ENCODE data around the gene ARSJ.
"Not testable (repeated sequence)": the region's sequence is repeated elsewhere in the genome, so short reads cannot be mapped to it uniquely, and the experiment has no call there.

Gene ARSJ

DNA sequence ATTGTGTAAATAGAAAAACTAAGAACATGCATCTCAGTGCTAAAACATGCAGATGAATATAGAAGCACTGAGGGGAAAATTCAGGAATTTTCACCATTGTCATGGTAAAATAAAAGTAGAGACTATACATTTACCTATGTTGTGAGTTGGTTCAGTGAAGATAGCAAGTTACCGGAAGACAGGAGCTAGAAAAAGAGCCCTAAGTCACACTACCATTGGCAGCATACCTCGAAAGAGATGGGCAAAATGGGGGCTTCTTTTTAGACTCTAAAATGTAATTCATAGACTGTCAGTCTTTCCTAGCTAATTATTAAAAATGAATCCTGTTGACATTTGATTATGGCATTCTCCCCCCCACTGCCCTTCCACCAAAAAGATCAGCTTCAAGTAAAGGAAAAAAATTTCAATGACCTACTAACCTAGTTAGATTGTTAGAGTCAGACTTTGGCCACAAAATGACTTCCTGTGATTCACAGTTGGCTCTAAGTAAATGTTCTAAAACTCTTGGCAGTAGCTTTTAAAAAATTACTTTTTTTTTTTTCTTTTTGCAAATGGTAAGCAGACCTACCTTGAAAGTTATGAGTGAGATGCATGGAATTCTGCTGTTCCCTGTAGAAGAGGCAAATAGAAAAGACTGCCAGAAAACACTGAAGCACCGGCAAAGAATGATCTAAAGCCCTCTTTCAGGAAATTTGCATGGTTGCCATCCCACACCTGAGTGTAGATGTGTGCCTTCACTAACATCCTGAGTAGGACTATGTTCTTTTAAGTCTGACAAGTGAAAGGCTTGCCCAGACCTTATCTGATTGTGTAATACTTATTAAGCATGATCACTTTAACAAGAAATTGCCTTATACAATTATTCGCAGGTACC, 26.4 kb upstream of the ARSJ start:
- DNase-seq (ENCODE audit: extremely low read depth, low read depth): no peak
- TF ChIP-seq CTCF (IDR thresholded peaks at IDR 0.05; ENCODE audit: low read depth, low read length, missing control alignments): no peak
- no peak overlapping the region for H3K4me3 ChIP-seq (replicated peaks; ENCODE audit: low read depth, low read length)

- H3K4me3 ChIP-seq (replicated peaks; ENCODE audit: low read depth, low read length); DNase-seq (ENCODE audit: extremely low read depth, low read depth): not testable (repeated sequence)
These were observed 25.2 kb upstream of the ARSJ start for GRCh38 chr4:114004483-114005226.

DNA sequence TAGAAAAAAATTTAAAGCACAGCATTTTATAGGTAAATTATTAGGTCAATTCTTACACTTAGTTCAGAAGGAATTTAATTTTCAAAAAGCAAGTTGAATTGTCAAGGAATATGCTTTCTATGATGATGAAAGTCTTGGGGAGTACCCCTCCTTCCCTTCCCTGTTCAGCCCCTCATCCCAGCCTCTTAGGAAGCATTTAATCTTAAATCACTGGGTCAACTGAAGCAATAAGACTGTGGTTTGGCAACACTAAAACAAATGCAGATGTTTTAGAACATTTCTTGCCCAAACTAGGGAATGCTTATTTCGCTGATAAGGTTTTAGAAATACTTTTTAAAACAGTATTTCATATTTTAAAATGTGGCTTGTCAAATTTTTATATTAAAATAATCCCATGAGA, 19.1 kb upstream of the ARSJ start:
- no peak for TF ChIP-seq CTCF (IDR thresholded peaks at IDR 0.05; ENCODE audit: low read depth, low read length, missing control alignments)
- no peak overlapping the region for H3K4me3 ChIP-seq (replicated peaks; ENCODE audit: low read depth, low read length)
- no peak for DNase-seq (ENCODE audit: extremely low read depth, low read depth)

GRCh38 chr4:113998079-113998478, 18.6 kb upstream of the ARSJ start:
- TF ChIP-seq CTCF (IDR thresholded peaks at IDR 0.05; ENCODE audit: low read depth, low read length, missing control alignments): no peak
- H3K4me3 ChIP-seq (replicated peaks; ENCODE audit: low read depth, low read length): no peak overlapping the region

DNA sequence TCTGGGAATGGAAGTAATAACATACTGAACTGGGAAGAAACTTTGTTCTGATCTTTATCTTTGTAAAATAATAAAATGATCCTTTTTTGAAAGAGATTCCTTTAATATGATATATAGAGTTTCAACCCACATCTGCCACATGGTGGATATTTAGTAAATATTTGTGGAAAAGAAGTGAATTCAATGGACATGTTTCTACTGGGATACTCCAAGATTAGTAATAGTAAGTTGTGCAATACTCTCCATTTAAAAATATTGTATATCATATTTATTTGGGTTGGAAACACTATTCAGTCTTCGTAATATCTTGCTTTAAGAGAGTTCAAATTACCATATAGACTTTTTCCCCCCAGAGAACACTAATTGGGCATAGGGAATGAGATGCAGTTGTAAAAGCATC, 17.8 kb upstream of the ARSJ start:
- no peak overlapping the region for H3K4me3 ChIP-seq (replicated peaks; ENCODE audit: low read depth, low read length)
- TF ChIP-seq CTCF (IDR thresholded peaks at IDR 0.05; ENCODE audit: low read depth, low read length, missing control alignments): no peak
- no peak for DNase-seq (ENCODE audit: extremely low read depth, low read depth)

More at GRCh38 chr4:113998079-113998478, 18.6 kb upstream of the ARSJ start:
- DNase-seq (ENCODE audit: extremely low read depth, low read depth): no peak

- TF ChIP-seq CTCF (IDR thresholded peaks at IDR 0.05; ENCODE audit: low read depth, low read length, missing control alignments): no peak
- no peak overlapping the region for H3K4me3 ChIP-seq (replicated peaks; ENCODE audit: low read depth, low read length)
- DNase-seq (ENCODE audit: extremely low read depth, low read depth): no peak
These were observed 17.2 kb upstream of the ARSJ start for GRCh38 chr4:113996599-113997177.

GRCh38 chr4:113993887-113994286, 14.4 kb upstream of the ARSJ start:
- TF ChIP-seq CTCF (IDR thresholded peaks at IDR 0.05; ENCODE audit: low read depth, low read length, missing control alignments): no peak
- no peak for DNase-seq (ENCODE audit: extremely low read depth, low read depth)
- H3K4me3 ChIP-seq (replicated peaks; ENCODE audit: low read depth, low read length): no peak overlapping the region

All from HFF-Myc (cell line).